Inferior parietal cortex (tissue), 1 donor: ENCODE data around the gene RNU11.
"Not testable (repeated sequence)": the region's sequence is repeated elsewhere in the genome, so short reads cannot be mapped to it uniquely, and the experiment has no call there.

Source experiments
- DNase-seq: peaks from one replicate; pipeline ENCODE4 v3.0.0-alpha.2; 2016; ENCODE audit errors: extremely low spot score

RNU11 gene

DNA sequence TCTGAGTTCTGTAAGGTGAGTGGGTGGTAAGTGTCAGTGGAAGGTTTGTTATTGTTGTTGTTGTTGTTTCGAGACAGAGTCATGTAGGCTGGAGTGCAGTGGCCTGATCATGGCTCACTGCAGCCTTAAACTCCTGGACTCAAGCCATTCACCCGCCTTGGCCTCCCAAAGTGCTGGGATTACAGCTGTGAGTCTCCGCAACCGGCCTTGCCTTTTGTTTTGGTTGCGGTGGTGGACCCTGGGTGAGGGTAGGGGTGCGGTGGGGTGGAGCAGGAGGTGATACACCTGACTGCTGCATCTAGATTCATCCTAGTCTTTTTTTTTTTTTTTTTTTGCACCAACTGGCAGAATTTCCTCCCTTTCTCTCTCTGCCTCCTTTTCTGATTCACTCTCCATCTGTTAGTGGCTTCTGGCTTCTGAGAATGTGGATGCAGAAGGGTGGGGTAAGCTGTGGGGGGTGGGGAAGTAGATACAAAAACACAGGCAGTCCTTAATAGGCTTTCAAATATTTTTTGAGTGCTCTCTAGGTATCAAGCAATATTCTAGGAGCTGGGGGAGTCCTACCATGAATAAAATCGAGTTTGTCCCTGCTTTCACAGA lies 15.6 kb downstream of the RNU11 start:
- DNase-seq = no peak

- DNase-seq = no peak
Observed at GRCh38 chr1:28666806-28667205, 18.4 kb downstream of the RNU11 start.

DNA sequence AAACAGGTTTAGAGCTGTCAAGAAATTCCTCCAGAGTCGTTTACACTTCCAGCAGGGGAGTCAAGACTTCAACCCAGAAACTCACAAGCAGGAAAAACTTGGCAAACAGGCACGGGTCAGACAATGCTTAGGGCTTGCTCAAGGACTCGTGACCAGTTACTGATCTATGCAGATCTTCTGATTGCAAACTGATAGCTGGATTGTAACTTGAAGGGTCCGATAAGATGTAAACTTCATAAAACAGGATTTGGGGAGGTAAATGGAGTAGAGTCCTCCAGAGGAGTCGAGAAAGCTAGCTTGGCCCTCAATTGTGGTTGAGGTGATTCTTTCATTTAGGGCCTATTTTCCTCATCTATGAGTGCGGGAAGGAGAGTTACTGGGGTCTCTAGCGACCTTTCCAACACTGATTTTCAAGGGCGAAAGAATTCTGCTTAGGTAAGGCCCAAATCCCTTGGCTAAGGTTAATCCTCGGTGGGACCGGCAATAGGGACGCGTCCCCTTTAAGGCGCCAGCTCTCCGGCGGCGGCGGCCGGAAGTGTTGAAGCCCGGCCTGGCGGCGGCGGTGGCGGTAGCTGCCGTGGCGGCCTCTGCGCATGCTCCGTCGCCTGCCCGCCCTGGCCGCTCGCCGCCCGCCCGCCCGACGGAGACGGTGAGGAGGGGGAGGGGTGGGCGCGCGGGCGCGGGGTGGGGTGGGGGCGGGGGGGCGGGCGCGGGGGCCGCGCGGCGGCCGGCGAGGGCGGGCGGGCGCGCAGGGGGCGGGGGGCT lies 20.0 kb downstream of the RNU11 start, which contains the start of gene GMEB1:
Gene GMEB1 (plus strand): TSS at position 594 of the 765 bp plus-strand sequence. CDS start 14,829 bp downstream, outside the sequence.
- DNase-seq = peak; percentile 89

DNA sequence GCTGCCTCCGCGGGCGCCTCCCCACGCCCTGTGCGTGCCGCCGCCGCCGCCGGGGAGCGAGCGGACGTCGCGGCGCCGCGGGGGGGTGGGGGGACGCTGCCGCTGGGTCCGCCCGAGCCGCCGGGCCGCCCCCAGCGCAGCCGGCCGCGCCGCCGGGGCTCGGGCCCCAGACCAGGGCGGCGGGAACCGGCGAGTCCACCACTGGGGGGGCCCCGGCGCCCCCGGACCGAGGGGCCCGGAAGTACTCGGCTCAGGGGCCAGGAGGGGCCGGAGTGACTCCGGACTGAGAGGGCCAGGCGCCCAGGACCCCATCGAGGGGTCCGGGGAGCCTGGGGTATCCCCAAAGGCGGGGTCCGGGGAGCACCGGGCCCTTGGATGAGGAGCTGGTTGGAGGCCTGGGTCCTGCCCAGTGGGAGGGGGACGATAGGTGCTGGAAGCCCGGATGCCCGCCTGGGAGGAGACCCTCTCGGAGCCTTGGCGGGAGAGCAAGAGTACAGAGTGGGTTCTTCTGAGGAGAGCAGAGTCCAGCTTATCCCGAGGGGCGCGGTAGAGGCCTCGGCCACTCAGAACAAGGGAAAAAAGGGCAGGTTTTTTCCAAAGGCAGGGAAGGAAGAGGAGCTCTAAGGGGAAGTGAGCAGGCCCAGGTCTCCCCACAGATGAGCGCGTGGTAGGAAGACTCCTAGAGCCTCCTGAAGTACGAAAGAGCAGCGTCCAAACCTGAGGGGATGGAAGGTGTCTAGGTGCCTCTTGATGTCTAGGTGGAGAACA lies 20.7 kb downstream of the RNU11 start:
- peak; percentile 28 for DNase-seq

- no peak for DNase-seq
Observed at GRCh38 chr1:28671254-28671780, 22.9 kb downstream of the RNU11 start.

- DNase-seq = not testable (repeated sequence)
Observed at GRCh38 chr1:28672971-28673370, 24.6 kb downstream of the RNU11 start.

DNA sequence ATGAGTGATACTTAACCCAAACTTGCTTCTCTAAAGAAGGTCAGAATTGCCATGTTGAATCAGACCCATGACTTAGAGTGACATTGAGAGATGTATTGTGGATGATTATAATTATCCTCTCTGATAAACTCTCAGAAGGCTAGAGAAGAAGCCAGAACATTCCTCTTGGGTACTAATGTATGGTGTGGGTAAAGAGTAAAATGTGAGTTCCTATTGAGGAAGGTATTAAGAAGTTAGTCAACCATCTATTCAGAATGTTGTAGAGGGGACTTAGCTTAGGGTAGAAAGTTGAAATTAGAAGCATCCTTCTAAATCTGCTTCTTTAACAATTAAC lies 27.5 kb downstream of the RNU11 start:
- DNase-seq = no peak

GRCh38 chr1:28680151-28680550 lies 31.8 kb downstream of the RNU11 start:
- DNase-seq = no peak

DNA sequence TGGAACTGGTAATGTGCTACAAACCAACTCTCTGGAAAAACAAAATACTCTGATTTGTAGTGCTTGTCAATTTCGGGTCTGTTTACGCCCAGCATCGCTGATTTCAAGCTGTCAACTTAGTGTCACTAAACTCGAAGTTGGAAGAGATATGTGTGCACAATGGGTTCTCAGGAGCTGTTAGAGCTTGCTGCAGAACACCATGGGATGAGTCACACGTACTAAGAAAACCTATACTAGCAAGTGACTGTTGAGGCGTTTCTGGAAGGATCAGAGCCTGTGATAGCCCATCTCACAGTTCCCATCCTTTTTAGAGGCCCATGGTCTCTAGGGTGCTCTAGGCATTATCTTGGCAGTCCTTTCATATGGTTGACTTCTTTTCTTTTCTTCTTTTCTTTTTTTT lies 34.4 kb downstream of the RNU11 start:
- DNase-seq = no peak

DNA sequence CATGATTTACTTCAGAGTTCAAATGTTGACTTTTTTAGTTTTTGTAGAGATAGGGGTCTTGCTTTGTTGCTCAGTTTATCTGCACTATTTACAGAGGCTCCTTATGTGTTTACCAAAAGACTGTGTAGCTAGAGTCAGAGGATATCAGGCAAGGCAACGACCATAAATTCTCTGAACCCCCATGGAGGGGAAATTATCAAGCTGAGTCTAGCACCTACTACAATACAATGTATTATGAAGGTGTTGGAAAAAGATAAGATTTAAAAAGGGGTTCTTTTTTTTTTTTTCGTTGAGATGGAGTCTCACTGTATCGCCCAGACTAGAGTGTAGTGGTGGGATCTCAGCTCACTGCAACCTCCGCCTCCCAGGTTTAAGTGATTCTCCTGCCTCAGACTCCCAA lies 36.5 kb downstream of the RNU11 start:
- no peak for DNase-seq

DNA sequence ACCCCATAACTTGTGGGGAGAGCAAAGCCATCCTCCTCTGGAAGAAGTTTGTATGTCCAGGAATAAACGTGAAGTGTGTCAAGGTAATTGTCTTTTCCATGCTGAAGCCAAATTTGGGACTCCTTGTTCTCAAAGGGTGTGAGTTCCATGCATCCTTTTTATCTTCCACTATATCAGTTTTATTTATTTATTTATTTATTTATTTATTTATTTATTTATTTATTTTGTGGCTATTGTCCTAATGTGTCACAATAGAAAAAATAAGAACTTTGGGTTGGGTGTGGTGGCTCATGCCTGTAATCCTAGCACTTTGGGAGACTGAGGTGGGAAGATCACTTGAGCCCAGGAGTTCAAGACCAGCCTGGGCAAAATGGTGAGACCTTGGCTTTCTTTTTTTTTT lies 43.2 kb downstream of the RNU11 start:
- DNase-seq = not testable (repeated sequence)
